AG10803 (cell line): ENCODE measurements around the gene CDCA8.
A peak's percentile ranks its signal among the peaks of the same experiment; 100 is the strongest.

Experiments
- DNase-seq: peaks from one replicate; pipeline ENCODE4 v3.0.0; 2010; ENCODE audit warnings: low read depth
- H3K4me3 ChIP-seq: 2 replicates; pipeline ENCODE4 v1.5.1; 2011; ENCODE audit warnings: mild to moderate bottlenecking, low read length, control low read depth
- TF ChIP-seq, protein P1 (sequence below): conservative IDR thresholded peaks from 2 replicates; pipeline ENCODE4 v1.5.1; 2011; ENCODE audit warnings: mild to moderate bottlenecking, low read length, control low read depth, inconsistent platforms

The CDCA8 gene

DNA sequence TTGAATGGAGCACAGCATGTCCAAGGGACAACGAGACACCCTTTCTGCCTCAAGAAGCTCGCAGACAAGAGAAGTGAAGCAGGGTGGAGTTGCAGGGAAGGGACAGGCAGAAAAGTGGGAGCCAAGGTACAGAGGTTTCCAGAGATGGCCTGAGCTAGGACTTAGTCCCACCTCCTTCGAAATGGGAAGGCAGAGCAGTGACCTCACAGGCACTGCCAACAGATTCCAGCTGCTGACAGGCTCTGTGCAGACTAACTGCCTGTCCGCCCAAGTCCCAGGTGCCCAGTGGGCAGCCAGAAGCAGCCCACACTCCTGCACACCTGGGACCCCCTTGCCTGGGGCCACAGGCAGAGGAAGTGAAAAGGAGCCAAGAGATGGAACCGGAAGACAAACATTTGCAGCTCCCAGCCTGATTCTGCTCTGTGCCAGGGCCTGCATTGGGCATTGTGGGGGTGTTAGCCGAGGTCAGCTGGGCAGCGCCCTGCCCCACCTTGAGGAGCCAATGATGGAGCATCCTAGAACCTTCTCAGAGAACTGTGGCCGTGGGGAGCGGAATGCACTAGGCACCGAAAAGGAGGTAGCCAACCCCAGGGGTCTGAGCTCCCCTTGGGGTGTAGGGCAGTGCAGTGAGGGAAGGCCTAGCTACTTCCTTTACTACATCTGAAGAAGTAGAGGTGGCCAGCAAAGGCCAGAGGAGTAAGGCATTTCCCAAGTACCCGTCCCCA, 30.1 kb upstream of the CDCA8 start:
- TF ChIP-seq, protein P1, sequence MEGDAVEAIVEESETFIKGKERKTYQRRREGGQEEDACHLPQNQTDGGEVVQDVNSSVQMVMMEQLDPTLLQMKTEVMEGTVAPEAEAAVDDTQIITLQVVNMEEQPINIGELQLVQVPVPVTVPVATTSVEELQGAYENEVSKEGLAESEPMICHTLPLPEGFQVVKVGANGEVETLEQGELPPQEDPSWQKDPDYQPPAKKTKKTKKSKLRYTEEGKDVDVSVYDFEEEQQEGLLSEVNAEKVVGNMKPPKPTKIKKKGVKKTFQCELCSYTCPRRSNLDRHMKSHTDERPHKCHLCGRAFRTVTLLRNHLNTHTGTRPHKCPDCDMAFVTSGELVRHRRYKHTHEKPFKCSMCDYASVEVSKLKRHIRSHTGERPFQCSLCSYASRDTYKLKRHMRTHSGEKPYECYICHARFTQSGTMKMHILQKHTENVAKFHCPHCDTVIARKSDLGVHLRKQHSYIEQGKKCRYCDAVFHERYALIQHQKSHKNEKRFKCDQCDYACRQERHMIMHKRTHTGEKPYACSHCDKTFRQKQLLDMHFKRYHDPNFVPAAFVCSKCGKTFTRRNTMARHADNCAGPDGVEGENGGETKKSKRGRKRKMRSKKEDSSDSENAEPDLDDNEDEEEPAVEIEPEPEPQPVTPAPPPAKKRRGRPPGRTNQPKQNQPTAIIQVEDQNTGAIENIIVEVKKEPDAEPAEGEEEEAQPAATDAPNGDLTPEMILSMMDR = no peak
- no peak overlapping the region for H3K4me3 ChIP-seq
- no peak for DNase-seq

DNA sequence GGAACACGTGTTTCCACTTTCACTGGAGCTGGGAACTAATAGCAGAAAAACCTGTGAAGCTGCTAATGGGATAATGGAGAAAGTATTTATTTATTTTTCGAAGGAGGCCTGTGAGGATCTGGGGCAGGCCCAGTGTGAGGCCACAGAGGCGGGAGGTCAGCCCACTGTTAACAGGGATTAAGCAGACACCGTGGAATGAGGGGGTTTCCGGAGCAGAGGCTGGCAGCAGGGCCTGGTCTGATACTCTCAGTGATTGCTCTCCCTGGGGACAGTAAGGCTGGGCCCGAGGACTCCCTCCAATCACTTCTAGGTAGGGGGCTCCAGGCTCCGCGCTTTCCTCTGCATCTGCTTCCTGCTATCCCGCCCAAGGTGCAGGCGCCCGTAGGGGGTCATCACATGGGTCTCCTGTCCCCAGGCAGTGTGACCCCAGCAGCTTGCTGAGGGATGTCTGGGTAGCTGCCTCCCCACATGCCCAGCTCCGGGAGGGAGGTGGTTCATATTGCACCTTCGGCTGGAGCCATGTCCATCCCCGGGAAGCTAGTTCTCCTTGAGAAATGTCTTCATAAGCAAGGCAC, 28.8 kb upstream of the CDCA8 start:
- no peak overlapping the region for H3K4me3 ChIP-seq
- DNase-seq = no peak
- TF ChIP-seq, protein P1 = no peak

DNA sequence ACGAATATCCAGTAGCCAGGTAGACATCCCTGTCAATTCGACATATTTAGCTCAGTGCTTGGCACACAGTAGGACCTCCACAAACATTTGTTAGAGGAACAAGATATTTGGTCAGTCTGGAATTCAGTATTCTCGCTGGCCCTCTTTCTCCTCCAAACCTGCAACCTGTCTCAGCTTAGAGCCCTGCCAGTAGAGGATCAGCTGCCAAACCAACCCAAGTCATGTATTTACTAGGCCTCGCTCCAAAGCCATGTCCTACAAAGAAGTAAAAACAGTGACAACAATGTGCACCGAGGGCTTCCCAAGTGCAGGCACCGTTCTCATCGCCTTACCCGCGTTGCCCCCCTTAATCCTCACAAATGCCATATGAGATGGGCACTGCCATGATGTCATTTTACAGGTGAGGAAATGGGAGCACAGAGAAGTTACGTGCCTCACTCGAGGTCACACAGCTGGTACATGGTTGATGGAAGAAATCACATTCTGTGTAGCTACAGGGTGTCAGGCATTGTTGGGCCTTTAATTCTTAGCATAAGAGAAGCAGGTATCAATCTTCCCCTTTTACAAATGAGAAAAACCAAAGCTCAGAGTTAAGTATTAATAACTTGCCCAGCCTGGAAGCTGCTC, 26.0 kb upstream of the CDCA8 start:
- DNase-seq = no peak
- TF ChIP-seq, protein P1 = no peak
- H3K4me3 ChIP-seq = no peak overlapping the region

DNA sequence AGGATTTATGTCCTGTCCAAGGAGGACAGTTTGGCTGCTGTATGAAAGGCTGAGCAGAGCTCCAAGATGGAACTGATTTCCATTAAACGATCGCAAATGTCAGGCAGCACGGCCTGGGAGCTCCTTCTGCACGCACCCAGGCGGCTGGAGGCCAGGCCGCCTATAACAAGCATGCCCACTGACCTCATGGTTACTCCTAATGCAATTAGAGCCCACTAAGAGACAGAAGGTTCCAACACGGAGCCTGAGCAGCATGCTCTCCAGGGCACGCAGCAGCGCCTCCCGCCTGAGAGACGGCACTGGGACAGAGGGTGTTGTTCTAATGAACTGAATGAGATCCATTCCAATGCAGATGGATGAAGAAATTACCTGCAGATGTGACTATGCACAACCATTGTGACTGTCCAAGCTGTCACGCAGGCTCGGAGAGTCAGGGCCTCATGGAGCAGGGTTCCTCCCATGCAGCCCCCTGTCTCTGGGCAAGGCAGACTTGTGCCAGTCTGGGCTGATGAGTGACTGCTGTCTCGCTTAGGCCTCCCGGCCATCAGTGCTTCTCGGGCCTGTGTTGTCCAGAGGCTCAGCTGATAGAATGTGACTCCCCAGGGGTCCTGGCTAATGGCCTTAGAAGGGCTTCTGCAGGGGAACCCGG, 25.2 kb upstream of the CDCA8 start:
- peak; percentile 87 for DNase-seq
- TF ChIP-seq, protein P1 = peak; percentile 34

DNA sequence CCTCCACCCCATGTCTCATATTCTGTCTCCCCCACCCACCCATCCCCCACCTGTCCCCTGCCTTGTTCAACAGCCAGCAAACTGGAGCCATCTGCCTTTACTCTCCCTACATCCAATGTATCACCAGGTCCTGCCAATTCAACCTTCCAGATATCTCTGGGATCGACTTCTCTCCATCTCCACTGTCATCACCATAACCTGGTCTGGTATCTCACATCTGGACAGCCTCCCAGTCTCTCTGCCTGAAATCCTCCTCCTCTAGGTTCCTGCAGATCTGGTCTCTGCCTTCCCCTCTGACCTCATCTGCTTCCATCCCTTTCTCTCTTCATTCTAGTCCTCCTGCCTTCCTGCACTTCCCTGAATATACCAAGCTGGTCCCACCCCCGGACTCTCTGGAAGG, 22.2 kb upstream of the CDCA8 start:
- no peak for DNase-seq
- TF ChIP-seq, protein P1 = no peak
- no peak overlapping the region for H3K4me3 ChIP-seq

More for the DNA sequence above, 25.2 kb upstream of the CDCA8 start:
- H3K4me3 ChIP-seq = no peak overlapping the region

DNA sequence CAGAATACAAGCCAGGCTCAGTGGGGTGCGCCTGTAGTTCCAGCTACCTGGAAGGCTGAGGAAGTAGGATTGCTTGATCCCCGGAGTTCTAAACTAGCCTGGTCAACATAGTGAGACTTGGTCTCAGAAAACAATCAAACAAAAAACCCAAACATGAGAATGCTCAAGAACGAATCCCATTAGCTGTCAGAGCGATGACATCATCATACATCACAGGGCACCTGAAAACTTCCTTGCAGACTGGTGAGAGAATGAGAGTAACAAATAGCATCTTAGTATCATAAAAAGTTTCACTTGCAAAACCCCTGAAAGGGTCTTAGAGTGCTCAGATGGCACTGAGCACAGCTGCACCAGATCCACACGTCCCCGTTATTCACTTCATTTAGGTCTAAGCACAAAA, 21.1 kb upstream of the CDCA8 start:
- DNase-seq = no peak
- H3K4me3 ChIP-seq = no peak overlapping the region
- TF ChIP-seq, protein P1 = no peak
